ENCODE measurements around the gene UBE2QL1. TPM values are rescaled to one million over a fixed set of nuclear protein-coding genes. Genes with fewer than 3 reads are reported as not detected.

Gene UBE2QL1
- total and polyA plus RNA-seq, 4 donors: 9.3 to 60.1 (median 42.3) TPM

DNA sequence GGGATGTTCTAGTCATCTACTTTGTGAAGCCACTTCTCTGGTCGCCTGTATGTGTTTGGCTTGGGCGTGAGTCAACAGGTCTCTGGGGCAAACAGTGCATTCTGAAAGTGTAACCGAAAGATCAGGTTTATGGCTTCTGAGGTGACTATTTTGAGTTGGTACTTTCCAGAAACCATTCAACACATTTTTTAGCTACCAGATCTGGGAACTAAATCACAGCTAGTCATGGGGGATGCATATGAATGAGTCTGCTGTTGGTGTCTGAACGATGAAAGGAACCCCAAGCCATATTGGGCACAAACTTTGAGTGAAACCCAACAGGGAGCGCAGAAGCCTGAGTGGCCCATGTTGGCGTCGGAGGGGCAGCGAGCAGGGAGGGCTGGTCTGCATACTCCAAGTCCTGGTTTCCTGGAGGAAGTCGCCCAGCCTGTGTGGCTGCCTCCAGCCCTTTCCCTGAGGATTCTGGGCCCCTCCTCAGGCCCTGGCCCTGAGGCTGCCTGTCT, 35.3 kb downstream of the UBE2QL1 start:
- Histone ChIP-seq H3K4me3 (ENCODE audit: low read depth, low read length) (no peak overlapping the region), H3K36me3 (ENCODE audit: control insufficient read depth, insufficient read depth, low read length) (peaks cover 14% of the 10 kb centered on the region), H3K27ac (ENCODE audit: low read depth, low read length) (no peak overlapping the region), H3K9me3 (ENCODE audit: control insufficient read depth, insufficient read depth, low read length) (no peaks in the 10 kb centered on the region), H3K27me3 (ENCODE audit: control insufficient read depth, insufficient read depth, low read length) (no peaks in the 10 kb centered on the region), H3K4me1 (ENCODE audit: control insufficient read depth, insufficient read depth, low read length) (peaks cover 30% of the 10 kb centered on the region)
- WGBS (ENCODE audit: insufficient coverage): 92% methylated on average over 6 of the region's 9 CpGs
- DNase-seq (ENCODE audit: low read depth in 4 of 6, low spot score in 6 of 6): no peak

DNA sequence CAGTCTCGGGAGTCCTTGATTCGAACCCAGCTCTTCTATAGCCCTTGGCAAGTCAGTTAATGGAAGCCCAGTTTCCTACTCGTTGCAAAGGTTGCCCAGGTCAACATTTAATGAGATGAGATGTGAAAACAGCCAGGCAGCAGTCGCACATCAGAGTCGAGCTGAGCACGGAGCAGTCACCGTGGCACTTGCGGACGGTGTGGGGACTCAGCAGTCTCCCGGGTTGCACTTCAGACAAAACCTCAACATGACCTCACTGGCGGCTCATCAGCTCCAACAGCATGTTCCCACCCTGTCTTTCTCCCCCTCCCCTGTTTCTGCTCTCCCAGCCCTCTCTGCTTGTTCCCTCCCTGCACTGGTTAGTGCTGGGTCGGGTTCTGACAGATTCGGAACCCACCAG, 35.8 kb downstream of the UBE2QL1 start:
- Histone ChIP-seq H3K27ac (ENCODE audit: low read depth, low read length) (no peak overlapping the region), H3K27me3 (ENCODE audit: control insufficient read depth, insufficient read depth, low read length) (no peaks in the 10 kb centered on the region), H3K9me3 (ENCODE audit: control insufficient read depth, insufficient read depth, low read length) (no peaks in the 10 kb centered on the region), H3K36me3 (ENCODE audit: control insufficient read depth, insufficient read depth, low read length) (peaks cover 14% of the 10 kb centered on the region), H3K4me1 (ENCODE audit: control insufficient read depth, insufficient read depth, low read length) (peaks cover 30% of the 10 kb centered on the region), H3K4me3 (ENCODE audit: low read depth, low read length) (no peak overlapping the region)
- WGBS (ENCODE audit: insufficient coverage): 59% methylated on average over 13 of the region's 13 CpGs
- DNase-seq (ENCODE audit: low read depth in 4 of 6, low spot score in 6 of 6): no peak

DNA sequence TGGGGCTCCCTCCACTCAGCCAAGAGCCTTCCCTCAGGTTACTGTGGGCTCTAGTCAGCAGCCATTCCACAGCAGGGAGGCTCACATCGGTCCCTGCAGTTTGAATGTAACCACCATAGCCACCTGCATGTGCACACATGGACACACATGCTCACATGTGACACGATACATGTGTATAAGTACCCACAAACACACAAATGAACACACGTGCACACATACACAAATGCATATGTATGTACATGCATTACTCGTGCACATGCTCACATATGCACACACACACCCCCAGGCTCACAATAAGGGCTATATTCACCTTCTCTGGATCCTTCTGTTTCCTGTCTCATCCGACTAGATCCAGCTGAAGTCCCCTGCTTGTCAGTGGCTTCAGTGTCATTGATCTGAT, 36.2 kb downstream of the UBE2QL1 start:
- H3K4me1 ChIP-seq (ENCODE audit: control insufficient read depth, insufficient read depth, low read length): peaks cover 35% of the 10 kb centered on the region
- H3K9me3 ChIP-seq (ENCODE audit: control insufficient read depth, insufficient read depth, low read length): no peaks in the 10 kb centered on the region
- 75% methylated on average over 4 of the region's 5 CpGs for WGBS (ENCODE audit: insufficient coverage)
- no peak overlapping the region for H3K4me3 ChIP-seq (ENCODE audit: low read depth, low read length)
- peaks cover 10% of the 10 kb centered on the region for H3K36me3 ChIP-seq (ENCODE audit: control insufficient read depth, insufficient read depth, low read length)
- no peak for DNase-seq (ENCODE audit: low read depth in 4 of 6, low spot score in 6 of 6)
- H3K27ac ChIP-seq (ENCODE audit: low read depth, low read length): no peak overlapping the region
- H3K27me3 ChIP-seq (ENCODE audit: control insufficient read depth, insufficient read depth, low read length): no peaks in the 10 kb centered on the region

DNA sequence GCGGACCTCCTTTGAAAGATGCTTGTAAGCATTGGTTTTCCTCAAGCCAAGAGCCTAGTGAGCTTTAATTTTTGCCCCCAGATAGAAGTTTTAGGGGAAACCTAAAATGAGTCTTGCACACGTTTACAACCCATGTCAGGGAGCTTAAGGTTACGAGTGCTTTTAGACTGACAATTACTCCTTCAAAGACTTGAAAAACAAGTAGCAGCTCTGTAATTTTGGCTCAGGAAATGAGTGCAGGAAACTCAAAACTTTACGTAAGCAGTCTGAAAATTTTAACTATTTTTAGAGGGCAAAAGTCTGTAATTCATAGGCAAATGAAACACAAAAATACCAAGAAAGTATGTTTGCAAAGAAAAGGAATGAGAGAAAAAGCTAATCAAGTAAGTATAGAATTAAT, 36.8 kb downstream of the UBE2QL1 start:
- Histone ChIP-seq H3K9me3 (ENCODE audit: control insufficient read depth, insufficient read depth, low read length) (no peaks in the 10 kb centered on the region), H3K36me3 (ENCODE audit: control insufficient read depth, insufficient read depth, low read length) (peaks cover 10% of the 10 kb centered on the region), H3K27ac (ENCODE audit: low read depth, low read length) (no peak overlapping the region), H3K4me3 (ENCODE audit: low read depth, low read length) (no peak overlapping the region), H3K27me3 (ENCODE audit: control insufficient read depth, insufficient read depth, low read length) (no peaks in the 10 kb centered on the region), H3K4me1 (ENCODE audit: control insufficient read depth, insufficient read depth, low read length) (peaks cover 40% of the 10 kb centered on the region)
- DNase-seq (ENCODE audit: low read depth in 4 of 6, low spot score in 6 of 6): no peak
- 46% methylated on average over 2 of the region's 4 CpGs for WGBS (ENCODE audit: insufficient coverage)

DNA sequence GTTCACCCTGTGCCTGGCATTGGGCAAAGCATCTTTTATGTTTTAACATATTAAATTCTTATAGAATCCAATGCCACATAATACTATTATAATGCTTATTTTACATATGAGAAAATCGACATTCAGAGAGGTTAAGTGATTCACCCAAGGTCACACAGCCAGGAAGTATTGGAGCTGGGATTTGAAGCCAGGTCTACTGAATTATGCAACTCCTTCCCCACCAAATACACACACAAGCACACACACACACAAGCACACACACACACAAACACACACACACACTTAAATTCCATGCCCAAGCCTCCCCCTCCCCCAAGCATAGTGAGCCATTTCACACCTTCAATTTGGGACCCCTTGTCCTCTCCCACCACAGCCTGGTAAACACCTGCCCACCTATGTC, 37.4 kb downstream of the UBE2QL1 start:
- WGBS (ENCODE audit: insufficient coverage): no CpG with 5 or more reads among the region's 1 CpG

DNA sequence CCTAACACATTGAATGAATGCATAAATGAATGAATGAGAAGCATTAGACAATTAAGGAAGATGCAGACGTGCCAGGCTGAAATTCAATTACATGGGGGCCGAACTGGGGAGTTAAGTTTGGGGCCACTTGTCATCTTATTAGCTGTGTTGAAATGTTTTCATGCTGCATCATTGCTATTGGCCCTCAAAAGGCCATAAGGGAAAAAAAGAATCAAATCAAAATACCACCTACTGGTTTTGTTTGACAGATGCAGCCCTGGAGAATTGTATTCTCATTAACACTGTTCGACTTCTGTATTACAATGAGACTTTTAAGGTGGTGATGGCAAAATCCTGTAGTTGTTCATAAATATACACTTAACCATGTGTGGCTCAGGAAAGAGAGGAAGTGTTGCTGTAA, 38.4 kb downstream of the UBE2QL1 start:
- no peaks in the 10 kb centered on the region for H3K9me3 ChIP-seq (ENCODE audit: control insufficient read depth, insufficient read depth, low read length)
- no peak overlapping the region for H3K4me3 ChIP-seq (ENCODE audit: low read depth, low read length)
- DNase-seq (ENCODE audit: low read depth in 4 of 6, low spot score in 6 of 6): peak in 1 of 6 donors; percentile 71
- H3K4me1 ChIP-seq (ENCODE audit: control insufficient read depth, insufficient read depth, low read length): peaks cover 43% of the 10 kb centered on the region
- H3K27me3 ChIP-seq (ENCODE audit: control insufficient read depth, insufficient read depth, low read length): no peaks in the 10 kb centered on the region
- H3K27ac ChIP-seq (ENCODE audit: low read depth, low read length): no peak overlapping the region
- 80% methylated on average over 1 of the region's 3 CpGs for WGBS (ENCODE audit: insufficient coverage)
- peaks cover 9% of the 10 kb centered on the region for H3K36me3 ChIP-seq (ENCODE audit: control insufficient read depth, insufficient read depth, low read length)

More for the DNA sequence above, 37.4 kb downstream of the UBE2QL1 start:
- H3K9me3 ChIP-seq (ENCODE audit: control insufficient read depth, insufficient read depth, low read length): no peaks in the 10 kb centered on the region
- DNase-seq (ENCODE audit: low read depth in 4 of 6, low spot score in 6 of 6): no peak
- no peak overlapping the region for H3K27ac ChIP-seq (ENCODE audit: low read depth, low read length)
- no peaks in the 10 kb centered on the region for H3K27me3 ChIP-seq (ENCODE audit: control insufficient read depth, insufficient read depth, low read length)
- peaks cover 10% of the 10 kb centered on the region for H3K36me3 ChIP-seq (ENCODE audit: control insufficient read depth, insufficient read depth, low read length)
- peaks cover 42% of the 10 kb centered on the region for H3K4me1 ChIP-seq (ENCODE audit: control insufficient read depth, insufficient read depth, low read length)
- no peak overlapping the region for H3K4me3 ChIP-seq (ENCODE audit: low read depth, low read length)

DNA sequence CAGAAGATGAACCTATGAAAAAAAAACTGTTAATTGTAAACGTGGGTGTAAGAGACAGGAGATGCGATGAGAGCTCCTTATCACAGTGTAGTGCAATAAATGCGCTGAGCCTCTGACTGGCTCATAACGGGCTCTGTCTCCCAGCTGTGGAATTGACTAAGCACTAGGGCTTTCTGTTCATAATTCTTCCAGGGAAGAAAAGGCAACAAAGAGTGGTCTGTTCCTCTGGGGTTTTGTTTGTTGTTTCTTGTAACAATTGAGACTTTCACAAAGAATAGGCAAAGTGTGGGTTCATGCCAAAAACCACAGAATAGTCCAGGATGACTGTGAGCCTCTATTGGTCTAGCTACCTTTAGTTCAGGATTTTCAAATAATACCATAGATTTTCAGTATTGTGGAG, 39.4 kb downstream of the UBE2QL1 start:
- no peaks in the 10 kb centered on the region for H3K9me3 ChIP-seq (ENCODE audit: control insufficient read depth, insufficient read depth, low read length)
- H3K27ac ChIP-seq (ENCODE audit: low read depth, low read length): no peak overlapping the region
- 5% methylated on average over 4 of the region's 4 CpGs for WGBS (ENCODE audit: insufficient coverage)
- peaks cover 37% of the 10 kb centered on the region for H3K4me1 ChIP-seq (ENCODE audit: control insufficient read depth, insufficient read depth, low read length)
- peak in 4 of 6 donors; percentile 30 to 84 (median 58) for DNase-seq (ENCODE audit: low read depth in 4 of 6, low spot score in 6 of 6)
- H3K36me3 ChIP-seq (ENCODE audit: control insufficient read depth, insufficient read depth, low read length): peaks cover 7% of the 10 kb centered on the region
- no peaks in the 10 kb centered on the region for H3K27me3 ChIP-seq (ENCODE audit: control insufficient read depth, insufficient read depth, low read length)
- H3K4me3 ChIP-seq (ENCODE audit: low read depth, low read length): no peak overlapping the region

DNA sequence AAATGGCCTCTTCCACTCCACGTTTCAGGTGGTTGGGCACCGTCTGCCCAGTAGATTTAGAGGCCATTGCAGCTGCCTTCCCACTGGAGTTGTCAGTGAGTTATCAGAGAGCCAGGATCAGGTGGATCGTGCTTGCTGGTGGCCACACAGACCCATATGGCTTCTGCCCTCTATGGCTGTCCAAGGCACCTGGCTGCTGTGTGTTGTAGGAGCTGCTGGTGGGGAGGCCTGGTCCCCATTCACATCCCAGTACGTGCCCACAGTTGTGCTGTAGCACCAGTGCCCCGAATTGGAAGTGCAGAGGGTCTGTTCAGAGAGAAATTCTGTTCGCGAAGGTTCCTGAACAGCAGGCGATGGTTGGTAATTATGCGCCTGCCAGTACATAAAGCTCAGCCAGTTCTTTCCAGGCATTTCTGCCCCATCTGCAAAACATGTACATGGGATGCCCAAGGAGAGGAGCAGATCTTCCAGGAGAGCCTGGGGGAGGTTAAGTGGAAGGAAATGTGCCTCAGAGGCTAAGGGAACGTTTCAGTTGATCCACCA, 41.1 kb downstream of the UBE2QL1 start:
- H3K27me3 ChIP-seq (ENCODE audit: control insufficient read depth, insufficient read depth, low read length): no peaks in the 10 kb centered on the region
- H3K9me3 ChIP-seq (ENCODE audit: control insufficient read depth, insufficient read depth, low read length): no peaks in the 10 kb centered on the region
- H3K36me3 ChIP-seq (ENCODE audit: control insufficient read depth, insufficient read depth, low read length): peaks cover 12% of the 10 kb centered on the region
- DNase-seq (ENCODE audit: low read depth in 4 of 6, low spot score in 6 of 6): peak in 1 of 6 donors; percentile 54
- peaks cover 32% of the 10 kb centered on the region for H3K4me1 ChIP-seq (ENCODE audit: control insufficient read depth, insufficient read depth, low read length)
- WGBS (ENCODE audit: insufficient coverage): 82% methylated on average over 9 of the region's 10 CpGs
- no peak overlapping the region for H3K27ac ChIP-seq (ENCODE audit: low read depth, low read length)
- no peak overlapping the region for H3K4me3 ChIP-seq (ENCODE audit: low read depth, low read length)

DNA sequence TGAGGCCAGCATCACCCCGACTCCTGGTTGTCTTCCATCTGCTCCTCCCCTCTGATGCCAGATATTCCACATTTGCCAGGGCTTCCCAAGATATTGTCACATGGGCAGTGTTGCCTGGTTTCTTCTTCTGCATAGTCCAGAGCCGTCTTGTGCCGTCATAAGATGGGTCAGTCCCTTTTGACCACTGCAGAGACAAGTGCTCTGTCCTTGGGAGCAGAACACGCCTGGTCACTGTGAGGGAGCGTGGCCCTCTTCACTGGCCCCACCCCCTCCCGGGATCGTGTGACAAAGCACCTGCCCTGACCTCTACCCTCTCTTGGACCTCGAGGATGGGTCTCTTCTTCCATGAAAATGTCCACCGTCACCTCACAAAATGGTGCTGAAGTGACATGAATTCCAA, 41.6 kb downstream of the UBE2QL1 start:
- no peak for DNase-seq (ENCODE audit: low read depth in 4 of 6, low spot score in 6 of 6)
- 86% methylated on average over 7 of the region's 9 CpGs for WGBS (ENCODE audit: insufficient coverage)
- H3K9me3 ChIP-seq (ENCODE audit: control insufficient read depth, insufficient read depth, low read length): no peaks in the 10 kb centered on the region
- no peak overlapping the region for H3K4me3 ChIP-seq (ENCODE audit: low read depth, low read length)
- no peak overlapping the region for H3K27ac ChIP-seq (ENCODE audit: low read depth, low read length)
- H3K36me3 ChIP-seq (ENCODE audit: control insufficient read depth, insufficient read depth, low read length): peaks cover 12% of the 10 kb centered on the region
- no peaks in the 10 kb centered on the region for H3K27me3 ChIP-seq (ENCODE audit: control insufficient read depth, insufficient read depth, low read length)
- H3K4me1 ChIP-seq (ENCODE audit: control insufficient read depth, insufficient read depth, low read length): peaks cover 30% of the 10 kb centered on the region

DNA sequence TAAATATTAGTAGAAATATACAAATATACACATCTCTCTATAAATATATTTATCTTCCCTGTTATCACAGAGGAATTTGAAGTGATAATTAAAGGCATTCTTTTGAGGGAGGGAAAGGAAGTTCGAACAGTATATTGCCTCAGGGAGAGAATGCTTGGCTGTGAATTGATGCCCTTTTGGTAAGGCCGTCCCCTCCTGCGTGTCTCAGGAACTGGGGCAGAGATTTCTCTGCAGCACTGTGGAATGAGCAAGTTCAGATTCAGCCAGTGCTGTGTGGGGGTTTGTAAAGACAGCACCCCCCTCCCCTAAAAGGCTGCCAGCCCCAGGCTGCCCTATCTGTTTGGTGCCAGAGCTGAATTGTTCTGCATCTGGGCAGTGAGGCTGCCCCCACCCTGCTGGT, 42.0 kb downstream of the UBE2QL1 start:
- no peak for DNase-seq (ENCODE audit: low read depth in 4 of 6, low spot score in 6 of 6)
- no peaks in the 10 kb centered on the region for H3K9me3 ChIP-seq (ENCODE audit: control insufficient read depth, insufficient read depth, low read length)
- H3K27ac ChIP-seq (ENCODE audit: low read depth, low read length): no peak overlapping the region
- peaks cover 12% of the 10 kb centered on the region for H3K36me3 ChIP-seq (ENCODE audit: control insufficient read depth, insufficient read depth, low read length)
- H3K4me1 ChIP-seq (ENCODE audit: control insufficient read depth, insufficient read depth, low read length): peaks cover 30% of the 10 kb centered on the region
- 57% methylated on average over 3 of the region's 3 CpGs for WGBS (ENCODE audit: insufficient coverage)
- H3K27me3 ChIP-seq (ENCODE audit: control insufficient read depth, insufficient read depth, low read length): no peaks in the 10 kb centered on the region
- no peak overlapping the region for H3K4me3 ChIP-seq (ENCODE audit: low read depth, low read length)
